Stimulated activated CD8-positive, alpha-beta memory T cell treated with anti-CD3 and anti-CD28 coated beads, Interleukin-12 subunit alpha, Interleukin-12 subunit beta, amount 100 ng/mL, for 4 hours (primary cell): ENCODE measurements around the gene ZNF394.

ENCODE experiments used
- DNase-seq: peaks from one replicate; pipeline ENCODE4 v3.0.0-alpha.2; 2020; ENCODE audit warnings: low read depth

ZNF394 gene

DNA sequence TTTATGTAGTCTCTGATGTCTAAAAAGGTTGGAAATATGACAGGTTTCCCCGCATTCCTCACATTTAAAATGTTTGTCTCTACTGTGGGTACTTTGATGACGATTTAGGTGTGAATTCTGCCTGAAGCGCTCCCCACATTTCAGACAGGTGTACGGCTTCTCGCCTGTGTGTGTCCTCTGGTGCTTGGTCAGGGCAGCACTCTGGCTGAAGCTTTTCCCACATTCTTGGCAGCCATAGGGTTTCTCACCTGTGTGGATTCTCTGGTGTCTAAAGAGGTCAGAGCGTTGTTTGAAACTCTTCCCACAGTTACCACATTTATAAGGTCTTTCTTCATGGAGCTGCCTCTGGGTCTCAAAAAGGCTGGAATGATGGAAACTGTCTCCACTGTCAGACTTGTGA, 6.3 kb downstream of the ZNF394 start:
- DNase-seq: no peak

DNA sequence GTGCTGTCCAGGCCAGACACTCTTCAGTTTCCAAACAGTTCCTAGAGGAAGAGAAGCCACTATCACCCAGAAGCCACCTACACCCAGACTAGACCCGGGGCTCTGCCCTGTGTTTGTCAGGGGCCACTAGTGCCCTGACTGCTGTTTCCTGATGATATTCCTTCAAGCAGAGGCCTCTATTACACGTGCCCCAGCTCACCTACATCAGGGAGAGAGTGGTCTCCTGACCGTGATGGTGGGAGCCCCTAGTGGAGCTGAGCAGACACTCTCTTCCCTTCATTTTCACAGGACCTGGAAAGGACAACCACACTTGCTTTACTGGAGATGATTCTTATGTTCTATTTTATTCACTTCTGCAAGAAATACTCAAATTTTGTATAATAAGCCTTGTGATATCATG, 9.2 kb downstream of the ZNF394 start:
- no peak for DNase-seq

DNA sequence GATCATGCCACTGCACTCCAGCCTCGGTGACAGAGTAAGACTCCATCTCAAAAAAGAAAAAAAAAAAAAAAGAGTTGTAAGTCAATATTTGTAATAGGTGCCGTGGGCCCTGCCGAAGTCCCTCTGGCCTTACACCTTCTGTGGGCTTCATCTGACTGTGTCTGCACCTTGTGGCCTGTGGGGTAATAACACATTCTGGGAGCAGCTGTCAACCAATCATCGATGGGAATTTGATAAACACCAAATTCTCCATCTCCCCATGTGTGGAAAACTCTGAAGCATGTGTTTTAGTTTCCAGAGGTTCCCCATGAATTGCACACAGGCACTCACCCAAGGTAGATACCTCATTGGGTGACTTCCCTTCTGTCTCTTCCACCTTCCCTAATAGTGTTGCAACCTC, 10.8 kb downstream of the ZNF394 start:
- DNase-seq: no peak

DNA sequence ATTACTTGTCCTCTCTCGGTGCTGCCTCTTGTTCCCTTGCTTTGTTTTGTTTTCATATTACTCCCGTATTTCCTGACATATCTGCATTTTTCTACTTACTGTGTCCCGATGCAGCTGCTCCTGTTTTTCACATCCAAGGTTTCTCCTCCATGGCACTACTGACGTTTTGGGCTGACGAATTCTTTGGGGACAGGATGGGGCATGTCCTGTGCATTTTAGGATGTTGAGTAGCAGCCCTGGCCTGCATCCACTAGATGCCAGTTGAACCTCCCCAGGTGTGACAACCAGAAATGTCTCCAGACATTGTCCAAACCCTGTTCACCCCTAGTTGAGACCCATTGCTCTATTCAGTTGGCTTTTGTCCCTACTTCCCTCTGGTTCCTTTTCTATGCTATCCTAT, 15.0 kb downstream of the ZNF394 start:
- DNase-seq: no peak

DNA sequence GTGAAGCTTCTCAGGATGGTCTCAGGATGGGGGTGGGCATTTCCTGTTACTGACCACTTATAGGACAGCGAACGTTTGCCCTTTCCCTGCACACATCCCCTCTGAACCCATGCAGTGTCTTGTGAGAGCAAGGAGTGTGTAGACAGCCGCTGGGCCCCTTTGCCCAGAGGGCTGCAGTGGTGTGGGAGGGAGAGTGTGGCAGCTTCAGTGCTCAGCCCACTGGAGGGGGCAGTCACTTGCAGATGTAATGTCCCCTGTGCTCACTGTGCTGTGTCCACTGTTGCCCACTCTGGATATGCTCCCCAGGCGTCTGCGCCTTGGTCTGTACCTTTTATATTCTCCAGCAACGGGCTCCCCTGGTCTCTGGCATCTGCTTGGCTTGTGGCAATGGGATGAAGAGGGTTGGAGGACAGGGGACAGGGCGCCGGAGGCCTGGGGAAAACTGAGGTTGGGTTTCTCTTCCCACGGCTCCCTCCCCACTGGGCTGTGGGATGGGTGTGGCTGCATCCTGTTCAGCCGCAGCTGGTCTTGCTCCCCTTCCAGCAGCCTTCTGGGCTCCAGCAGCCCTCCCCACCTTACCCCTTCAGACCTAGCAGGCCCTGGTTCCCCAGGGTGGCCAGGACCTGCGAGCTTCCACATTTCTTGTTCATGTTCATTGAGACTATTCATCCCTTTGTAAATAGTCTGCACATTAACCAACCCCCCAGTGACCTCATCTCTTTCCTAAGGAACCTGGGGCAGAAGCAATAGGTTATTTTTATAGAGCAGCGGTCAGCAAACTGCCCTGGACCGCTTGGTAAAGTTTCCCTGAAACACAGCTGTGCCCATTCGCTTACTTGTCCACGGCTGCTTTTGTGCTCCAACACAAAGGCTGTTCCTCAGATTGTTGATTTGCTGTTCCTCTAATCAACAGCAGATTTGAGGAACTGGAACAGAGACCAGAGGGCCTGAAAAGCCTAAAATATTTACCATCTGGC, 21.3 kb downstream of the ZNF394 start:
- no peak for DNase-seq

DNA sequence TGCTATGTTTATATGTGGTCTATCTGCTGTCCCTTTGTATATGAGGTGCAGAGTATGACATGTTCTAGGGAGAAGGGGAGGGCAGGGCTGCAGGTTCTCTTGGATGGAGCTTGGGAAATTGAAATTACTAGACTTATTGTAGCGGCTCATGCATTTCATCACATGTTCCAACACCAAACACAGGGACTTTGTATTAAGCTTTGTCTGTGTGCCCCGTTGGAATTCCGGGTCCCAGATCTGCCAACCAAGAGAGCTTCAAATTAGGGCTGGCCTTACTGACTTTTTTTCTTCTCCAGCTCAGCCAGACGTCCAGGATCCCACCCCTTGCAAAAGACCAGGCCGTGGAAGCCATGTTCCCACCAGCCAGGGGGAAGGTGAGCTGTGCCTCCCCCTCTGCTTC, 24.0 kb downstream of the ZNF394 start:
- DNase-seq: no peak

DNA sequence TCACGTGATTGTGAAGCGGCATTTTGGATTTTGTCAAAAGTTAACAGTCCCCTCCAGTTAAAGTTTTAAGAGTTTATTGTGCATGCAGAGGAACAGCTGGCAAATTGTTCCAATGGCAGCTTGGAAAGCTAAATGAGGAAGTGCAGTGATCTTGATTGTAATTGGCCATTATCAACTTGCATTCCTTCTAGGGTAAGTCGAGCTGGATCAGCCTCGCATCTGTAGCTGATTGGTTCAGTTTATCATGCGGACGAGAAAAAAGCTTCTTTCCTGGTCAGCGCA, 26.8 kb downstream of the ZNF394 start:
- DNase-seq: no peak

DNA sequence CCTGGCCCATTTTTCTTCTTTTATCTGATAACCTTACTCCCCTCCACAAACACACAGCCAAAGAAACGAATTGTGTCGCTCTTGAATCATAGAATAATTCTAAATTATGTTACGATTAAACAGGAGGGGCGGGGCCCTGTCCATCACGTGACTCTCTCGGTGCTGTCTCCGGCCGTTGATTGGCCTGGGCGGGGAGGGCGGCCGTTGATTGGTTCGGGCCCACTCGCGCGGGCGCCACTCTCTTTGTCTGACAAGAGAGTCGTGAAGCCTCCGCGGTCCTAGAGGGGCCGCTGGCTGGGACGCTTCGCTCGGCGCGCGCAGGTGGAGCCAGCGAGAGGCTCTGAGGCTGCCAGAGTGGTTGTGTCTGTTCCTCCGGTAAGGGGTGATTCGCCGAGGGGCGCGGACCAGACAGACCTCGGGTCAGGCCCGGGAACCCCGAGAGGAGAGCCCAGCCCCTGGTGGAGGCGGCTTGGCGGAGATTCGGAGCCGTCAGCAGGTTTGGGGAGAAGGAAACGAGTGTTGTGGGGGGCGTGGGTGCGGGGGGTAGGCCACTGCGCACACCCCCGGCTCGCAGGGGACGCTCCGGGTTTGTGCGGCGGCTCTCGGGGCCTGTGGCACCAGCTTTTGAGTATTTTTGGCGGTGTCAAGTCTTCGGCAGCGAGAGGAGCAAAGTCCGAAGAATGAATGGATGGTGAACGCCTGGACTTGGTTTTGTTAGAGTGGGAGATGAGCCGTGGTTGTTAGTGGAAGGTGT, 27.3 kb downstream of the ZNF394 start, which contains the start of gene ZNF789:
ZNF789 (plus strand) TSS at position 330 of the 754 bp plus-strand sequence. CDS start 3,567 bp downstream, outside the sequence.
- DNase-seq: peak; percentile 96

DNA sequence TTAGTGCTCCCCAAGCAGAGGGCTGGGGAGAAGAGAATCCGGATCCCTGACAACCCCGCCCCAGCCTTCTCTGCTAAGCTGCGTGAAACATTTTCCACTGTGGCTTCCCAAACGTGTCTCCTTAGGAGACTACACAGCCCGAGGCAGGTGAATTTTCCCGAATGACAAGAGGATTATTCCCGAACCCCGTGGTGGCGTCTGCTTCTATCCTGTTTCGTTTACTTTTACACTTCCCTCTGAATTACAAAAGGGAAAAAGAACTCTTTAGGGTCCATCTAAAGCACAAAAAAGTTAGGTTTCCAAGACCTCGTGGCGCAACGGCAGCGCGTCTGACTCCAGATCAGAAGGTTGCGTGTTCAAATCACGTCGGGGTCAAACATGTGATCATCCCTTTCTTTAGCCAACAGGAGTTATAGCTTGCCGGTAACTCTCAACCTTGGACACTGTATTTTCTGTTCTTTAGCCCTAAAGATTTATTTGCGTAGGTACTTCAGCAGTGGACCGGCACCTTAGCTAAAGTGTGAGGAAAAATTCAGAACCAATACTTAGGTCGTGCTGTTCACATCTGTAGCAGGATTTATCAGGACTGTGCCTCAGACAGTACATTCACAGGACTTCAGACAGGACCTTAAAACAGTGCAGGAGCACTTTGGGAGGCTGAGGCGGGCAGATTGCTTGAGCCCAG, 30.6 kb downstream of the ZNF394 start:
- DNase-seq: no peak

DNA sequence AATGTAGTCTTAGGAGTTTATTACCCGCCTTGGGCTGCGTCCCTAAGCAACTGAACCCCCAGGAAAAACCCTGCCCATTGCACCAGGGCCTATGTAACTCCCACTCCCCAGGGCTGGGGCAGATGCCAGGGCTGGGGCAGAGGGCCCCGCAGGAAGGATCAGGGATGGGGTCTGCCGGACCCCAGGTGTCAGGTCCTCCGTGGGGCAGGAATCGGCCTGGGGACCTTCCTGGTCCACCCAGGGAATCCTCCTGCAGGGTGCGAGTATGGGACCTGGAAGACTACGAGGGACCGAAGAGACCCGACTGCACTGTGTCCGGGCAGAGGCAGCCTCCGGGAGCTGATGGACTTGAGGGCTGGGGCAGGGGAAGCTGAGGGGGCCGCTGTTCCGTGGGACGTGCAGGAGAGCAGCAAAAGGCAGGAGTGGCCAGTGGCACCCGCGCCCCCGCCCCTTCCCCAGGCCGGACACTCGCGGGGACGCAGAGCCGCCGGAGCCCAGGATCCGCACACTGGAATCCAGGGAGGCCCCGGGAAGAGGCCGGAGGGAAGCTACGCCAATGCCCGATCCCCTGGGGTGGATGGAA, 31.7 kb downstream of the ZNF394 start:
- no peak for DNase-seq

DNA sequence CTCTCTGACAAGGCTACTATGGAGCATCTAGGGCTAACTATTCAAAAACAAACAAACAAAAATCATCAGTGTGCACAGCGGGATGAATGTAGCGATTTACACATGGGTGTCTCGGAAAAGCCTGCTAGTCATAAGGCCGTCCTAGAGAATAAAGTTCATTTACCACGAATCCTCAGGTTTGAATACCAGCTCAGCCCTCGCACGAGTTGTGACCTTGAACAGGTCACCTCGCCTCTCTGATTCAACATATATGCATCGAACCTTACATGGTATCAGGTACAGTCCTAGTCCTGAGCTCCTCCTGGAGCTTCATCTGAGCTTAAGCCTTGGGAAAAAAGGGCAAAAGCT, 34.7 kb downstream of the ZNF394 start:
- no peak for DNase-seq

DNA sequence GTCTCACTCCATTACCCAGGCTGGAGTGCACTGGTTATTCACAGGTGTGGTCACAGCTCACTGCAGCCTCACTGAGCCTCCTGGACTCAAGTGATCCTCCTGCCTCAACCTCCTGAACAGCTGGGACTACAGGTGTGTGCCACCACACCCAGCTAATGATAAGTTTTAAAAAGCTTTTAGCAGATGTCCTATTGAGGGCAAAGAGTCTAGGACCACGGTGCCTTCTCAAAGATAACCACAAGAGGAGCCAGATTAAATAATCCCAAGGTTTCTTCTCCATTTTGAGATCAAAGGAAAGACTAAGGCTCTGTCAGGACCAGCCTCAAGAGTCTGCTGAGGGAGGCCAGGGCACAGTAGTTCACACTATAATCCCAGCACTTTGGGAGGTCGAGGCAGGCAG, 38.9 kb downstream of the ZNF394 start:
- DNase-seq: no peak

DNA sequence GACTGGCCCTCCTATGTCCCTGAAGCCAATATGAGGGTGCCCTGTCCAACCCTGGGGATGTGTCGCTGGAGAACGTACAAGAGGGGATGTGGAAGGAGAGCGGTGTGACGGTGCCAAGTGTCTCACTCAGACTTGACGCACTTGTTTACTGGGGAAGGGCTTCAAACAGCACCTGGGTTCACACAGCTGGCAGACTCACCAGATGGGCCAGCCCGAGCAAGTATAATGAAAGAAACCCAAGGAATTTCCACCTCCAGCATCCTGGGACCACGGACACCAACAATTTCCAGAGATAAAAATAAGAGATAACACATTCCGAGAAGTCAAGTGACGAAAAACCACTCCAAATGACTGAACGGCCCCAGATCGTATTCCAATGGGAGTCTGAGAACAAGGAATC, 39.4 kb downstream of the ZNF394 start:
- DNase-seq: no peak

DNA sequence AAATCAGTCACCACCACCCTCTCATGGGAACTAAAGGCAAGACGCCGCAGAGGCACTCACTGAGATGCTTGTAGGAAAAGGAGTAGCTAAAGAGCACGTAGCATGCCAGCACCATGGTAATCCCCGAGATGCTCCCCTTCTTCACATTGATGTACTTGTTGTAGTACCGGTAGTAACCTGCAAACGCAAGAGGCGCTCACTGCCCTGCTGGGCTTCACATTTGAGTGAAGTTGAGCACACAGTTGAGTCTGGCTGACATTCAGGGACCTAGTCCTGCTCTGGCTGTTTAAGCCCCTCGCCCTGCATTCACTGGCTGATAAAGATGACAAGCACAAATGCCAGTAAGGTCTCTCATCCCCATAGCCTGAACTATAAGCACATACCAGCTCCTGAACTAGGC, 41.0 kb downstream of the ZNF394 start:
- no peak for DNase-seq

DNA sequence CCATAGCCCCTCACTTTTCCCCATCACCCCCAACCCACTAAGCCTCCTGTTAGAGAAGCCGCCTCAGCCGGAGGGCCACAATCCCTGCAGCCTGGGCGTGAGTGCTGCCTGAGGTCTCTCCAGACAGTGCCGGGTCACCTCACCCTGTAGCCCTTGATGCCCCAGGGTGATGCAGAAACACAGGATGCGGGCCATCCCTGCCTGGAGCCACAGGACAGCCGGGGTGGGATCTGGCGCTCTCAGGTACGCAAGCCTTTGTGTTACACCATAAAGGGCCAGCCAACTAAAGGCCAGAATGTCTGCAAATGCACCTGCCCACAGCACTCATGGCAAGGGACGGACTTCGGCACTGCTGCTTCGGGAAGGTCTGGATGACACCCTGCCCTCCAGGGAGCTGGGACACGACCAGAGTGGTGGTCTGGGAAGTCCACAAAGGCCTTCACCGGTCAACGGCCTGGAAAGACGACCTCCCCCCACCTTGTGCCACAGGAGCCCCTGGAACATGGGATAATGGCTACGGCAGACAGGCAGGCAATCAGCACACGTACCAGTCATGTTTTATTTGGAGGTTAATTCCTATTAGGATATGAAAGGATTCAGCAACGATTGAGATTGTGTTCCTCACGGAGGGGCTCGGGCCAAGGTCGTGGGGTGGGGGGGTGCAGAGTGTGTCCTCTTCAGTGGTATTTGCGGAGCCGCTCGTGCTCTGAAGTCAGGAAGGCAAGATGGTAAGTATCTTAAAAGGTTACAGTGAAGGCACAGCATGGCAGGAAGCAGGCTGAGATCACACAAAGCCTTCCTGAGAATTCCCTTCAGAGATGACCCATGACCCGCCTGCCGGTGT, 42.2 kb downstream of the ZNF394 start:
- DNase-seq: no peak

DNA sequence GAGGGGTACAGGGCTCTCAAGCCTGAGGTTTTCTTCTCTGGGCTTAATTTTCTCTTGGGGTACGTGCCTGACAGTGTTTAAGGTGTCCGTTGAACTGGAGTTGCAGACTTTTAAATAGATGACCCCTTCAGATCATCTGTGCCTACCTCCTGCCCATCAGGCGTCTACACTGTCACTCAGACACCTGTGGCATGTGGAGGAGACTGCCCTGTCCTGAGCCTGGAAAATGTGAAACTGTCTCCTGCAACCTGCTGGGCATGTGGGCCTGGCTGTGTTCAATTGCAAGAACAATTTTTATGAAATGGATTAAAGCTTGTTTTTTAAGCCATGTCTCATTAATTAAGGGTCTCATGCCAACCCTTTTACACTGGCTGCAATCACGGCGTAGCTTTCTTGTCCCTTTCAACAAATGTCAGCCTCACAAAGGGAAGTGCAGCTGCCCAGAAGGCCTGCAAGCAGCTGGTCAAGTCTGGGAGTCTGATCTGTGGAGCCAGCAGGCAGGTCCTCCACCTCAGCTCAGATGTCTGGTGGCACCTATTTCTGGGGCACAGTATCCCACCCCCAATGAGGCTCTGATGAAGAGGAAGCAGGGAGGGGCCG, 42.9 kb downstream of the ZNF394 start:
- no peak for DNase-seq

DNA sequence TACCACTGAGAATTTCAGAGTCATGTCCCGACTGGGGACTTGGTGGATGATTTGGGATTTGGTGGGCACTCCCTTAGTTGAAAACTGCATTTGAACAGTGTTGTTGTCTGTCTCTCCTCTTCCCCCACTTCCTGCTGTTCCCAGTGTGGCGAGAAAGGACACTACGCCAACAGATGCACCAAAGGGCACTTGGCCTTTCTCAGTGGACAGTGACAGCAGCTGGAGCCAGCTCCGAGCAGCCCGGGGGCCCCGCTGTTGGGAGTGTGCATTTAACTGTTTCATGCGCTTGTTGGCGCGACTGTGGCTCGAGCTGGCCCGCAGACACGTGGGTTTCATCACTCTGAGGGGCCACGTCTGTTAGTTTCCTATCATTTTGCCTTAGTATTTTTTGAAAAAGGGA, 43.8 kb downstream of the ZNF394 start:
- no peak for DNase-seq

DNA sequence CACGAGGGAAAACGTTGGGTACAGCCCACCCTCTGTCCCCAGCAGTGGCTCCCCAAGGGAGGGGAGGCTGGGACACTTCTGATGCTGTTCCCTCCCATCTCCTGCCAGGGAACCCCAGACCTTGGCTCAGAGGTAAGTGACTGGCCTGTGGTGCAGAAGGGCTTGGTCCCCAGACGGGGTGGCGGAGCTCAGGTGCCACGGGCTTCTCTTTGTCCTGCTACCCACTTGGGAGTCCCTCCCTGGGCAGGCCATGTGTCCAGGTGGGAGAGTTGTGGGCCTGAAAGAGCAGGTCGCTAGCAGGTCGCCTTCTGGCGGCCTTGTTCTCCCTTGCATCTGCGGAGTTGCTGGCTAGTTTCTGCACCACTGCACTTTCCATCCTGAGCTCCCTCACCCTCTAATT, 44.2 kb downstream of the ZNF394 start:
- no peak for DNase-seq

DNA sequence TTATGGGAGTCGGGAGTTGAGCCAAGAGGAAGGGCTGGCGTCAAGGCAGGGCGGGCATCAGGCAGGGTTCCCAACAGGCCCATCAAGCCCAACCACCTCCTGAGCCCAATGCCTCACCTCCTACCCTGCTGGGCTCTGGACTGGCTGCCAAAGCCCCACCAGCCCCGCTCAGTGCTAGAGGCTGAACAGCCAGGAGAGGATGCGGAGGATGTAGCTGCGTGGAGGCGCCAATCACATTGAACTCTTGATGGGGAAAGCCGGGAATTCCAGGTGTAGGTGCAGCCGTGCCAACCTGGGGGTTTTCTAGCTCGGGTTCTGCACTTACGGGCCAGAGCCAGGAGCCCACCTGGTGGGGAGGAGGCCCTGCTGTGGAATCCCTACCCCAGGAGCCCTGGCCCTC, 47.0 kb downstream of the ZNF394 start:
- DNase-seq: no peak

DNA sequence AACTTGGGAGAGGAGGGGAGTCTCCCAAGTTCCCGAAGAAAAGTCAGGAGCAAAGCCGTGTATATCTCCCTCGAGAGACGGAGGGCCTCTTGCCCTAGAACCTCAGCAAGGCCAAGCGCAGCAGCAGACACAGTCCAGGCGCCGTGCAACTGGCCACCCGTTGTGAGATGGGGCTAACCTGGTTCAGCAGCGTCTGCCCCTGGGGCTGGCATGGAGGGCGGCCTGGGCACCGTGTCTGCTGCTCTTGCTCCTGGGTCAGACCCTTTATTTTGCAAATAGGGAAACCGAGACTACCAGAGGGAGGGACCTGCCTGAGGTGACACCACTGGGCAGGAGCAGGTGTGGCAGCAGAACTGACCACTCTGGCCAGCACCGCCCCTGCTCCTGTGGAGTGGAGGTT, 47.5 kb downstream of the ZNF394 start:
- DNase-seq: no peak

DNA sequence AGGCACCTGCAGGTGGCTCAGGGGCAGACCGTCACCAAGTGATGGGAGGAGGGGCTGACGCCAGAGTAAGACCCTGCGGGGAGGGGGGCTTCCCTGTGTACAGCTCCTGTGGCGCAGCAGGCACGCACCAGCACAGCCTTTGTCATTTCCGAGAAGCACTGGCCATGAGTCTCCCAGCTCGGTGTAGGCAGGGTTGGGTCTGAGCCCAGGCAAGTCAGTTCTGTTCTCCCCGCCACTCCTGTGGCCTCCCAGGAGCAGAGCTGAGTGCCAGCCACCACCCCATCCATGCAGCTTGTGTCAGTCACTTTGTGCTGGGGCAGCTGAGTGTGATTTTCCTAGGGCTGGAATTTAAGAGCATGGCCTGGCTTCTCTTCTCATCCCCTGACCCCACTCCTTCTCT, 48.1 kb downstream of the ZNF394 start:
- no peak for DNase-seq
